ENCODE data around the gene MUL1. TPM values are rescaled to one million over a fixed set of nuclear protein-coding genes. Genes with fewer than 3 reads are reported as not detected.
A peak's percentile ranks its signal among the peaks of the same experiment; 100 is the strongest.

The MUL1 gene
- polyA plus RNA-seq, 3 donors: 7.2 to 28.1 (median 25.8) TPM

GRCh38 chr1:20546637-20547036, 38.7 kb upstream of the MUL1 start:
- H3K4me1 Mint-ChIP-seq: no peaks in the 10 kb centered on the region
- H4K20me1 ChIP-seq (ENCODE audit: insufficient read depth, low read length): no peaks in the 10 kb centered on the region
- H3K79me2 ChIP-seq (ENCODE audit: insufficient read depth, low read length): no peaks in the 10 kb centered on the region
- no peak overlapping the region for H3K9ac ChIP-seq (ENCODE audit: insufficient read depth, low read length, poor library complexity, severe bottlenecking)
- H3K36me3 ChIP-seq (replicated peaks in 1 of 2; ENCODE audit: control insufficient read depth in 1 of 2, insufficient read depth in 2 of 2, low read length in 2 of 2): no peaks in the 10 kb centered on the region
- peaks cover 0 to 12% (median 9%) of the 10 kb centered on the region in 7 donors for H3K9me3 Mint-ChIP-seq
- H3K4me2 ChIP-seq (replicated peaks; ENCODE audit: extremely low read depth, low read length, poor library complexity, severe bottlenecking): no peak overlapping the region
- H3K27ac Mint-ChIP-seq: no peak overlapping the region
- no peak for DNase-seq
- no peak for TF ChIP-seq CTCF (IDR thresholded peaks at IDR 0.05)
- H3K4me1 ChIP-seq (ENCODE audit: control insufficient read depth in 1 of 2, insufficient read depth in 2 of 2, low read length in 2 of 2): no peaks in the 10 kb centered on the region
- intact Hi-C loops (cut with micrococcal nuclease): no loop called here
- peaks cover 8 to 24% of the 10 kb centered on the region in 2 donors for H3K27me3 ChIP-seq (ENCODE audit: control insufficient read depth in 2 of 2, insufficient read depth in 2 of 2, low read length in 2 of 2)
- no peaks in the 10 kb centered on the region for H3K36me3 Mint-ChIP-seq
- H3K4me3 Mint-ChIP-seq: peak overlapping the region in 1 of 2 donors; percentile 60
- H2AFZ ChIP-seq (ENCODE audit: insufficient read depth, low read depth, low read length, poor library complexity, severe bottlenecking): no peak overlapping the region
- H3K27ac ChIP-seq (ENCODE audit: low read depth in 1 of 2, low read length in 2 of 2): no peak overlapping the region
- peaks cover 4 to 6% of the 10 kb centered on the region in 2 donors for H3K9me3 ChIP-seq (replicated peaks in 1 of 2; ENCODE audit: control insufficient read depth in 1 of 2, insufficient read depth in 1 of 2, low read length in 2 of 2)
- peaks cover 49 to 81% (median 54%) of the 10 kb centered on the region in 3 donors for H3K27me3 Mint-ChIP-seq (ENCODE audit: low read depth in 3 of 3)
- 96% methylated on average over 2 of the region's 3 CpGs for WGBS (ENCODE audit: insufficient coverage)
- H3K4me3 ChIP-seq (replicated peaks in 1 of 3; ENCODE audit: low read depth in 2 of 3, low read length in 3 of 3): no peak overlapping the region

DNA sequence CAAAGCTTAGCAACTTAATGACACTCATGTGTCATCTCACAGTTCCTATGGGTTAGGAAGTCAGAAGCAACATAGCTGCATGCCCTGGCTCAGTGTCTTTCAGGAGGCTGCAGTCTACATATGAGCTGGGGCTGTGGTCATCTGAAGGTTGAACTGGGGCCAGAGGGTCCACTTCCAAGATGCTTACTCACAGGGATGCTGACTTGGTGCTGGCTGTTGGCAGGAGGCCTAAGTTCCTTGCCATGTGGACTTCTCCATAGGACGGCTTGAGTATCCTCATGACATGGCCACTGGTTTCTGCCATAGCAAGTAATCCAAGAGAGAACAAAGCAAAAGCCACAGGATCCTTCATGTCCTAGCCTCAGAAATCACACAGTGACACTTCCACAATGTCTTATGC, 32.3 kb upstream of the MUL1 start:
- H4K20me1 ChIP-seq (ENCODE audit: insufficient read depth, low read length): no peaks in the 10 kb centered on the region
- WGBS (ENCODE audit: insufficient coverage): 100% methylated on average over 1 of the region's 1 CpG
- H3K4me2 ChIP-seq (replicated peaks; ENCODE audit: extremely low read depth, low read length, poor library complexity, severe bottlenecking): no peak overlapping the region
- no peak overlapping the region for H3K4me3 ChIP-seq (replicated peaks in 1 of 3; ENCODE audit: low read depth in 2 of 3, low read length in 3 of 3)
- H3K4me1 ChIP-seq (ENCODE audit: control insufficient read depth in 1 of 2, insufficient read depth in 2 of 2, low read length in 2 of 2): no peaks in the 10 kb centered on the region
- H3K27me3 ChIP-seq (ENCODE audit: control insufficient read depth in 2 of 2, insufficient read depth in 2 of 2, low read length in 2 of 2): peaks cover 0 to 6% of the 10 kb centered on the region in 2 donors
- no peak overlapping the region for H3K27ac ChIP-seq (ENCODE audit: low read depth in 1 of 2, low read length in 2 of 2)
- no peaks in the 10 kb centered on the region for H3K4me1 Mint-ChIP-seq
- no peaks in the 10 kb centered on the region for H3K9me3 ChIP-seq (replicated peaks in 1 of 2; ENCODE audit: control insufficient read depth in 1 of 2, insufficient read depth in 1 of 2, low read length in 2 of 2)
- peaks cover 21 to 43% (median 35%) of the 10 kb centered on the region in 3 donors for H3K27me3 Mint-ChIP-seq (ENCODE audit: low read depth in 3 of 3)
- no peak for DNase-seq
- intact Hi-C loops (cut with micrococcal nuclease): no loop called here
- no peaks in the 10 kb centered on the region for H3K36me3 Mint-ChIP-seq
- no peaks in the 10 kb centered on the region for H3K79me2 ChIP-seq (ENCODE audit: insufficient read depth, low read length)
- H2AFZ ChIP-seq (ENCODE audit: insufficient read depth, low read depth, low read length, poor library complexity, severe bottlenecking): no peak overlapping the region
- H3K36me3 ChIP-seq (replicated peaks in 1 of 2; ENCODE audit: control insufficient read depth in 1 of 2, insufficient read depth in 2 of 2, low read length in 2 of 2): no peaks in the 10 kb centered on the region
- H3K9ac ChIP-seq (ENCODE audit: insufficient read depth, low read length, poor library complexity, severe bottlenecking): no peak overlapping the region
- no peak overlapping the region for H3K27ac Mint-ChIP-seq
- no peak for TF ChIP-seq CTCF (IDR thresholded peaks at IDR 0.05)
- no peak overlapping the region for H3K4me3 Mint-ChIP-seq
- H3K9me3 Mint-ChIP-seq: no peaks in the 10 kb centered on the region
